Fibroblast of lung (primary cell): Measurements from ENCODE around the gene SLC2A5. TPM values are rescaled to one million over a fixed set of nuclear protein-coding genes. Genes with fewer than 3 reads are reported as not detected.

ENCODE experiments used
- DNase-seq, 2 donors: peaks; one replicate each; pipeline versions ENCODE4 v3.0.0 to v3.0.0-alpha.2; 2010; ENCODE audit warnings: low read depth in 2 of 2
- H2AFZ ChIP-seq: 2 replicates; pipeline ENCODE4 v1.5.1; 2012; ENCODE audit warnings: low read length, control low read depth, inconsistent platforms
- H3K27ac ChIP-seq: 2 replicates; pipeline ENCODE4 v1.5.1; 2011; ENCODE audit warnings: low read length, control low read depth; ENCODE audit not compliant: insufficient read depth
- H3K27me3 ChIP-seq: 2 replicates; pipeline ENCODE4 v1.5.1; 2011; ENCODE audit warnings: mild to moderate bottlenecking, low read length; ENCODE audit not compliant: control insufficient read depth, insufficient read depth
- H3K36me3 ChIP-seq: 2 replicates; pipeline ENCODE4 v1.5.1; 2011; ENCODE audit warnings: low read length; ENCODE audit not compliant: control insufficient read depth, insufficient read depth
- H3K4me1 ChIP-seq: 2 replicates; pipeline ENCODE4 v1.5.1; 2011; ENCODE audit warnings: low read length; ENCODE audit not compliant: control insufficient read depth, insufficient read depth; ENCODE audit errors: extremely low read depth
- H3K4me2 ChIP-seq: 2 replicates; pipeline ENCODE4 v1.5.1; 2011; ENCODE audit warnings: low read length, control low read depth; ENCODE audit not compliant: insufficient read depth; ENCODE audit errors: extremely low read depth
- H3K4me3 ChIP-seq, 4 experiments: fragments of 200-600 bp in 1 of 4; sonication (generic) in 1 of 4; replicated peaks in 1 of 4; 2 replicates each; pipeline ENCODE4 v1.5.1; 2011 to 2016; ENCODE audit warnings: low read length in 4 of 4, low read depth in 3 of 4, mild to moderate bottlenecking in 3 of 4, control low read depth in 2 of 4, inconsistent platforms in 1 of 4, mixed read lengths in 1 of 4; ENCODE audit not compliant: insufficient read depth in 1 of 4; ENCODE audit errors: control extremely low read depth in 1 of 4
- H3K79me2 ChIP-seq: 2 replicates; pipeline ENCODE4 v1.5.1; 2012; ENCODE audit warnings: mild to moderate bottlenecking, low read length, inconsistent platforms; ENCODE audit not compliant: control insufficient read depth, insufficient read depth
- H3K9ac ChIP-seq: 2 replicates; pipeline ENCODE4 v1.5.1; 2011; ENCODE audit warnings: mild to moderate bottlenecking, low read length, control low read depth; ENCODE audit not compliant: insufficient read depth
- H3K9me3 ChIP-seq: 2 replicates; pipeline ENCODE4 v1.5.1; 2012; ENCODE audit warnings: low read depth, low read length; ENCODE audit not compliant: control insufficient read depth, insufficient read depth
- H4K20me1 ChIP-seq: 2 replicates; pipeline ENCODE4 v1.5.1; 2011; ENCODE audit warnings: low read length; ENCODE audit not compliant: control insufficient read depth, insufficient read depth; ENCODE audit errors: extremely low read depth
- CTCF ChIP-seq, 2 donors: IDR thresholded peaks in 1 of 2; conservative IDR thresholded peaks in 1 of 2; 1 replicate in 1 of 2; 2 replicates in 1 of 2; pipeline ENCODE4 v1.5.1; 2011 to 2012; ENCODE audit warnings: low read length in 2 of 2, control low read depth in 1 of 2, inconsistent platforms in 1 of 2, low read depth in 1 of 2, mild to moderate bottlenecking in 1 of 2
- EZH2 ChIP-seq: IDR thresholded peaks from 2 replicates; pipeline ENCODE4 v1.5.1; 2012; ENCODE audit warnings: low read length, control low read depth, mild to moderate bottlenecking; ENCODE audit errors: missing control alignments
- polyA plus RNA-seq, 2 donors: library from polyadenylated mRNA; depleted of rRNA in 1 of 2; stranded (reverse) in 1 of 2; unstranded in 1 of 2; fragments of >200 nt; gene quantifications; 2 replicates each; pipeline ENCODE4 v1.2.1, GENCODE V29; 2011 to 2012; ENCODE audit warnings: missing spikeins in 1 of 2
- total RNA-seq: library from RNA; depleted of rRNA; stranded (reverse); fragments of >200 nt; gene quantifications from 2 replicates; pipeline ENCODE4 v1.2.1, GENCODE V29; 2014

The SLC2A5 gene
- total and polyA plus RNA-seq, 2 donors (not counting 1 experiment from before 2014, with no cell fraction given), result 0.83 to 5.8 TPM

GRCh38 chr1:9106286-9106685, 36.9 kb upstream of the SLC2A5 start:
- Histone ChIP-seq H3K4me1 (peaks cover 1% of the 10 kb centered on the region), H3K79me2 (no peaks in the 10 kb centered on the region), H3K9ac (no peak overlapping the region), H3K27me3 (no peaks in the 10 kb centered on the region), H3K4me3 (no peak overlapping the region), H3K4me2 (no peak overlapping the region), H3K9me3 (no peaks in the 10 kb centered on the region), H2AFZ (no peak overlapping the region), H4K20me1 (no peaks in the 10 kb centered on the region), H3K27ac (no peak overlapping the region), H3K36me3 (peaks cover 2% of the 10 kb centered on the region)
- TF ChIP-seq EZH2 (no peak), CTCF (conservative IDR thresholded peaks at IDR 0.05 in 1 of 2, IDR thresholded peaks at IDR 0.05 in 1 of 2; ENCODE audit: low read depth in 1 of 2, low read length in 2 of 2) (no peak)
- no peak for DNase-seq

DNA sequence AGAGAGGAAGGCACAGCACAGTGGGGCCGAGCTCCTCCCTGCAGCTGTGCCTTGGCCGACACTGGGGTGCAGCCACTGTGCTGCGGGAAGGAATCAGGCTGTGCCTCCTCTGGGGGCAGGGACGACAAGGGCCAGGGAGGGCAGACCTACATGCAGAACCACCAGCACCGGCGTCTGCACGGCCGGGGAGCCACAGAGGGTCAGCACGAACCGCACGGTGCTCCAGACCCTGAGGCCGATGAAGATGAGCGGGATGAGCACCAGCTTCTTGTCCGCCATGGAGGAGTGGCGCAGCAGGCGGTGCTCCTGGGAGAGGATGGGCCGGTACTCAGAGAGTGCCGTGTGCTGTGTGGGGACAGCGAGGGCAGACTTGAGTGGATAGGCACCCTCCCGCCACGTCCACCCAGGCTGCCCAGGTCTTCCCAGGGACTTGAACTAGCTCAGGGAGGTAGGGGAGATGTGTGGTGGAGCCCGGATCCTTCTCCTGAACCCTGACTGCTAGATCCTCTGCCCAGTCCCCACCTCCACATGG, 36.0 kb upstream of the SLC2A5 start:
- Histone ChIP-seq H3K9ac (no peak overlapping the region), H4K20me1 (no peaks in the 10 kb centered on the region), H3K27me3 (no peaks in the 10 kb centered on the region), H3K36me3 (peaks cover 2% of the 10 kb centered on the region), H2AFZ (no peak overlapping the region), H3K4me2 (no peak overlapping the region), H3K9me3 (no peaks in the 10 kb centered on the region), H3K4me3 (no peak overlapping the region), H3K79me2 (no peaks in the 10 kb centered on the region), H3K27ac (no peak overlapping the region), H3K4me1 (peaks cover 4% of the 10 kb centered on the region)
- no peak for DNase-seq
- TF ChIP-seq EZH2, result no peak
- TF ChIP-seq CTCF (conservative IDR thresholded peaks at IDR 0.05 in 1 of 2, IDR thresholded peaks at IDR 0.05 in 1 of 2; ENCODE audit: low read depth in 1 of 2, low read length in 2 of 2), result no peak

- Histone ChIP-seq H3K9ac (no peak overlapping the region), H3K79me2 (no peaks in the 10 kb centered on the region), H4K20me1 (no peaks in the 10 kb centered on the region), H3K4me1 (peaks cover 4% of the 10 kb centered on the region), H3K36me3 (peaks cover 2% of the 10 kb centered on the region), H2AFZ (no peak overlapping the region), H3K27me3 (no peaks in the 10 kb centered on the region), H3K4me2 (no peak overlapping the region), H3K27ac (no peak overlapping the region), H3K4me3 (no peak overlapping the region), H3K9me3 (no peaks in the 10 kb centered on the region)
- peak; percentile 82 to 85 for TF ChIP-seq CTCF (conservative IDR thresholded peaks at IDR 0.05 in 1 of 2, IDR thresholded peaks at IDR 0.05 in 1 of 2; ENCODE audit: low read depth in 1 of 2, low read length in 2 of 2)
- TF ChIP-seq EZH2, result no peak
- peak; percentile 57 to 70 for DNase-seq
Observed at GRCh38 chr1:9101510-9102146, 32.2 kb upstream of the SLC2A5 start.
